ENCODE measurements around the gene CNNM3.

CNNM3 gene

DNA sequence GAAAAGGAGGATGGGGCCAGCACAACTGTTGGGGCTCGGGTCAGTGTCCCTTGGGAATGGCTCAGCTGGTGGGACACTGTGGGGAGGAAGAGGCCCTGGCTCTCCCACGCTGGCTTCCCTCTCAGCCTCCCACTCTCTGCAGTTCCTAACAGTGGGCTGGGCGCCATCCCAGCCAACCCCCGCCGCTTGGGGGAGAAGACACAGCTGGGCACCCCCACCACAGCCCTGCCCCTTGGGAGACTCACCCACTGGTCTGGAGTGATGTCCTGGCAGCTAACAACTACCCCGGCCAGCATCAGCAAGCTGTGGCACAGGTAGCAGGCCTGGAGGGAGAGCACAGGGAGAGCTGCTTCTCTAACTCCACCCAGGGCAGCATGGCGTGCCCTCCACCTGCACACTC lies 62.1 kb downstream of the CNNM3 start:
- no peak for DNase-seq (ENCODE audit: low read depth)

DNA sequence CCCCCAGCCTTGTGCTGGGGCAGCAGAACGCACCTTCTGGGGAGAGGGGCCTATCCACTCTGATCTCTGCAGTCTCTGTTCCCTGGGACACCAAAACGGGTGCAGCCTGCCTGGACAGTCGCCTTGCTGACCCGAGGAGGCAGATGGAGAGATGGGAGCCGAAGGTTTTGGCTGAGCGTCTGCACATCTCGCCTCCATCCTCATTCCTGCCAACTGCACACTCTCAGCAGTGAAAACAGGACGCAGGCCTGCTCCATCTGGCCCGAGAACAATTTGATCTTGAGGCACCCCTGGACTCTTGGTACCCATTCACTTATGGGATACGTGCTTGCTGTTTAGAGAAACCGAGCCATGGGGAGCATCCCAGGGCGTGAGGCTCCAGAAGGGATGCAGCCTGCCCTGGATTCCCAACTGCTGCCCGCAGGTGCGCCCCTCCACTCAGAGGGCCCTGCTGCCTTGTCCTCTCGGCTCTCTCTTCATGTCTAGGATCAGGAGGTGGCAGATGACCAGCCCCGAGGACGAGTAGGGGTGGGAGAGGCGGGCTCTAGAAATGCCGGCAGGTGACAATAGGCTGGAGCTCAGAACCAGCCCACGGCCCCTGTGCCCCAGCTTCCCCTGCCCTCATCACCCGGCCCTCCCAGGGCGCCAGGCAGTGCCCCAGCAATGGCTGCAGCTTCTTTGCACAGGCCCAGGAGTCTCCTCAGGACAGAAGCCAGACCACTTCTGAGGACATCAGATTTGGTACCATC lies 62.9 kb downstream of the CNNM3 start:
- no peak for DNase-seq (ENCODE audit: low read depth)

DNA sequence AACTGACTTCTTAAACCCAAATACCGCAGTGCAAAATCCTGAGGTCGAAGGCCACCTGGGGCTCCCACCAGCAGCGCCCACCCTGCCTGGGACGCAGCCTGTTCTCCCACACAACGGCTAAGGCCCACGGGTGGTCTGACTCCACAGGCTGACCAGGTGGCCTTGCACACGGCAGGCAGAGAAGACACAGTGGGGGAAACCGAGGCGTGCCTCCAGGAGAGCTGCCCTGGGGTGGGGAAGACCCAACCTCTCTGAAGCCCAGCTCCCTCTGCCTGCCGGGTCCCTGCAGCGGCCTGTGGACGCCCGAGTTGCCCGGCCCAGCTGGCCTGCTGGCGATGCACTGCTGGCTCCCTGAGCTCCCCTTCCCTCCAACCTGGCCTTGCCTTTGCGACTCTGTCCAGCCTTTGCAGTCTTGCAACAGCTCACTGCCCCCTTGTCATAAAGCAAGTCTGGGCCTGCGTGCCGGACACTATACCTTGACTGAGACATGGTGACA lies 63.5 kb downstream of the CNNM3 start:
- DNase-seq (ENCODE audit: low read depth) = no peak

DNA sequence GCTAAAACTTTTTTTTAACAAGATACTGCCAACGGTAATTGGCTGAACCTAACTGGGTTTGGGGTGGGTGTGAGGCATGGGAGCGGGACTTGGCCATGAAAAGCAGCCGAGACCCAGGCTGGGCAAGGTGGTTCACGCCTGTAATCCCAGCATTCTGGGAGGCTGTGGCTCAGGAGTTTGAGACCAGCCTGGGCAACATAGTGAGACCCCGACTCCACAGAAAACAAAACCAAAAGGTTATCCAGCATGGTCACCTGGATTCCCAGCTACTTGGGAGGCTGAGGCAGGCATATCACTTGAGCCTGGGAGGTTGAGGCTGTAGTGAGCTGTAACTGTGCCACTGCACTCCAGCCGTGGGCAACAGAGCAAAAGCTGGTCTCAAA lies 64.8 kb downstream of the CNNM3 start:
- no peak for DNase-seq (ENCODE audit: low read depth)

DNA sequence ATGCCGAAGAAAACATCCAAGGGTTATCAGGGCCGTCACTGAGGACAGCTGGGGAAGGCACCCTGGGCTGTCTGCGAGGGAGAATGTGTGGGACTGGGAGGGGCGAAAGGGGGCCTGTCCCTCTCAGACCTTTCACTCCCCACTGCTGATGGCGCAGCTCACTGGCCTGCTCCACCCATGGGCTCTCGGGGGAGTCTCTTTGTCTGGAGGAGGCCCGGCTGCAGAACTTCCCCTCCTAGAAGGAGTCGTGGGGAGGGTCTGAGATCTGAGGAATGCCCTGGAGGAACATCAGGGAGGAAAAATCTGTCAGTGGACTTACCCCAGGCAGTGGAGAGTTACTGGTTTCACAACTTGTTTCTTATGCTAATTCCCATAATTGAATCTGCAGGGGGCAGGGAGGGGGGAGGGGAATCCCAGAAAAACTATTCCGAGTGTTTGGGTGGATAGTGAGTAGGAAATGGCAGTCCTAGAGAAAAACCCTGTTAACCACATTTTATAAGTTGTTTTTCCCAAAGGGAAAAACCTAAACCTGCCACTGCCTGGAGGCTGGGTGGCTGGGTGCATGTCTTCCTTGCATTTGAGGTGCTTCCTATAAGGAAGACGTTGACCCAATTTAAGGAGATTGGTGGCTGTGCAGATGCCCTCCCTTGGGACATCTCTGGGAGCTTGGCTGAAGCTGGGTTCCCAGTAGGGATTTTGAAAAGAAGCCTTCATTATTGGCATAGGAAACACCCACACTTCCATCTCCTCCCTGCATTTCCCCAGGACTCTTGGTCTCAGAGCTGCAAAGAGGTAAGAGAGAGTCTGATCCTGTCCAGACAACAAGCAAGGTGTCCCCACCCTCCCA lies 65.5 kb downstream of the CNNM3 start:
- DNase-seq (ENCODE audit: low read depth) = no peak

DNA sequence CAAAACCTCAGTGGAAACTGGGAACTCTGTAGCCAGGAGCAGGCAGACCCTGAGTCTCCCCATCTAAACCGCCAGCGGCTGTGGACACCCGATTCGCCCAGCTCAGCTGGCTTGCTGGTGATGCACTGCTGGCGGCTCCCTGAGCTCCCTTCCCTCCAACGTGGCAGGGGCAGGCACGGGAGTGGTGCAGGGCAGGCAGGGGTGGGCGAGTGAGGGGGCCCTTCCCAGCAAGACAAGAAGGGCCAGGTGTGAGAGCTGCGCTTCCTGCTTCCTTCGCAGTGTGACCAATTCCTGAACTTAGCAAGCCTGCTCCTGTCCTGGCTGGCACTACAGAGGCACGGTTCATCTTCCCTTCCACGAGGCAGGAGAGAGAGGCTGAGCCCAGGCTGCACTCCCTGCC lies 66.2 kb downstream of the CNNM3 start:
- no peak for DNase-seq (ENCODE audit: low read depth)

DNA sequence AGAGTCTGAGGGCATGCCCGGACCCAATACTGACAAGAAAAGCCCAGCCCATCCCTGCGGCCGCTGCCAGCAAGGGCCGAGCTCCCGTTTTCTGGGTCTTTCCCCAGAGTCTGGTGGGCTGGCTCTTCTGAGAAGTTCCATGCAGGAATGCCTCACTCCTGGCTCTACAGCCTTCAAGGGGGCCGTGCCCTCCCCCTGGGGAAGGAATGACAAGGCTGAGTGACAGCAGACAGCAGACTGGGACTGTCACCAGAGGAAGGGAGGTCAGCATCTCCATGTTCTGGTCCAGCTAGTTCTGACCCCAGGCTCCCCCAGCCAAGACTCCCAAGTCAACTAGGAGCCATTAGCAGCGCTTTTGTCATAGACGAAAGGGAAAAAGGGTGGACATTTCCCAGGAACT lies 66.8 kb downstream of the CNNM3 start:
- DNase-seq (ENCODE audit: low read depth) = no peak

DNA sequence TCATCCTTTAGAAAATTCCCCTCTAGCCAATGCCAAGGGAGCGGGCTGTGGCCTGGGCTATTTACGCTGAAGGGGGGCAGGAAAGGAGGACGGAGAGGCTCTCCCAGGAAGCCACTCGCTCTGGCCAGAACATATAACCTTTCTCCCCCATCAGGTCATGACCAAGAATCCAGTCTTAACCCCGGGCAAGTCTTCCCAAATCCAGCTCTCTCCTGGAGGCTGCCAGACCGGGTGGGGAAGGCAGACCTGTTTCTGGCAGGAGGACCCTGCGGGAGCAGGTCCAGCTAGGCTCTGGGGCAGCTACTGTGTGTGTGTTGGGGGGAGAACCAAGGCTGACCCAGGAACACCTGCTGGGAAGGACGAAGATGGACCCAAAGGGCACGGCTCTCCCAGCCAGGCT lies 67.2 kb downstream of the CNNM3 start:
- DNase-seq (ENCODE audit: low read depth) = no peak

Data from activated T-cell treated with anti-CD3 and anti-CD28 coated beads for 1 hour (primary cell).